GM19438 (cell line): ENCODE results near the gene RPS6KA5.
"Not testable (repeated sequence)": the region's sequence is repeated elsewhere in the genome, so short reads cannot be mapped to it uniquely, and the experiment has no call there.

Experiments used
- ATAC-seq: cut with Tn5 transposase; IDR thresholded peaks from one replicate; pipeline ENCODE4 v1.9.1; 2021; ENCODE audit warnings: low read depth; ENCODE audit not compliant: unreplicated experiment

The RPS6KA5 gene

GRCh38 chr14:90890322-90891020, 170.0 kb downstream of the RPS6KA5 start:
- no peak for ATAC-seq

DNA sequence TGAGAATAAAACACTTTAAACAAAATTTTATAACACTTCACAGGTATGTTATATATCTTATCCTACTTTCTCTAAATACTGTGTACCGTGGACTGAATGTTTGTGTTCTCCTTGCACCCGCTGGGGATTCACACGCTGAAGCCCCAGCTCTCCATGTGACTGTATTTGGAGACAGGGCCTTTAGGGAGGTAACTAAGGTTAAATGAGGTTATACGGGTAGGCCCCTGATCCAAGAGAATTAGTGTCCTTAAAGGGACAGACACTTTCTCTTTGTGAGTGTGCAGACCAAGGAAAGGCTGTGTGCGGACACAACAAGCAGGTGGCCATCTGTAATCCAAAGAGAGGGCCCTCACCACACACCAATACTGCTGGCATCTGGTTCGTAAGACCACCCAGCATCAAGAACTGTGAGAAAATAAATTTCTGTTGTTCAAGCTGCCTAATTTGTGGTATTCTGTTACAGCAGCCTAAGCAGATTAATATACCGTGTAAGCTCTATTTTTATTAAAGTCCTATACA, 174.1 kb downstream of the RPS6KA5 start:
- ATAC-seq = no peak

DNA sequence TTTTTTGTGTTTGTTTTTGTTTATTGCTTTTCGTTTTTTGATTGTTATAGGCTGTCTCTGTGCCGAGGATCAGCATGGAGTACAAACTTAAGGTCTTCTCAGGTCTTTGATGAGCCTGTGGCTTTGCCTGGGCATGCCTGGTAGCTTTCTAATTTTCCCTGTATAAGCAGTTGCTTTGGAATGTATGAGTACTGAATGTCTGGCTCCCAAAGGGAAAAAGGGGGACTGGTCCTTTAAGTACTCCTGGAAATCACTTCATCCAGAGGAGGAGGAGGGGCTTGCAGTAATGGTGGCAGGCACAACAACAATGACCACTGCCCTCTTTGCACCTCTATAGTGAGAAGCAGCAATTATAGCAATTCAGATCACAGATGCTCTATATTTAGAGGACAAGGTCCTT, 176.7 kb downstream of the RPS6KA5 start:
- ATAC-seq = no peak

DNA sequence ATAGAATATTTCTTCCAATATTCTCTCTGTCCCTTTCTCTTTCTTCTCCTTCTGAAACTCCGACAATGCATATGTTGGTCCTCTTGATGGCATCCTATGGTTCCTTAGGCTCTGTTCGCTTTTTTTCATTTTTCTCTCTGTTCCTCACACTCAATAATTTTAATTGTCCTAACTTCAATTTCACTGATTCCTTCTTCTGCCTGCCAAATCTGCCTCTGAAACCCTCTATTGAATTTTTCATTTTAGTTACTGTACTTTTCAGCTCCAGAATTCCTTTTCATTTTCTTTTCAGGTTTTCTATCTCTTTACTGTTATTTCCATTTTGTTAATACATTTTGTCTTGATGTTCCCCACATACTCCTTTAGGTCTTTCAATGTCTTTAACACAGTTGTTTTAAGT, 177.2 kb downstream of the RPS6KA5 start:
- ATAC-seq = no peak

- ATAC-seq = no peak
These were observed 180.2 kb downstream of the RPS6KA5 start for GRCh38 chr14:90880282-90880681.

GRCh38 chr14:90874599-90874998, 185.8 kb downstream of the RPS6KA5 start:
- no peak for ATAC-seq

GRCh38 chr14:90871605-90872233, 188.7 kb downstream of the RPS6KA5 start:
- no peak for ATAC-seq

DNA sequence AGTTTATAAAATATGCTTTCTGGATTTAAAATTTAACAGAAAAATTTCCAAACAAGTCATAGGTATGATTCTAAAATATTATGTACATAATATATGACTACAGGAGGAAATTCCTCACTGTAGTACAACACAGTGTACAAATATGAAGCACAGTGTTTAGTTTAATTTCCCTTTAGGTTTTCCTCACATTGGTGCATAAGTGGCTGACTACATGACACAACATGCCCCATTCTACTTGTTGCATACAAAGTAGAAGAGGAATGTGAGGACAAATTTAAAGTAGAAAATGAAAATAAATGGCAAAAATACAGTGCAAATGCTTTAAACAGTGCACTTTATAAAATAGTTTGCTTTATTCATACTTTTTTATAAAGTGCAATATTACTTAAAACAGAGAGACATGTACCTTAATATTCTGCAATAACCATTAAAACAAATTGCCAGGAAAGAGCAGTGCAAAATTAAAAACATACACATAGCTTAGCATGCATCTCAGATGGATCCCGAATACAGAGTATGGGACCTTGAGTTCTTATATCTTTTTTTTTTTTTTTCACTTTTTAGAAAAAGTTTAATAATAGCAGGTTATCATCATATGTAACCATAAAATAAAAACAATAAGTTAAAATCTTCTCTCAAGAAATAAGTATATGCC, 189.4 kb downstream of the RPS6KA5 start:
- ATAC-seq = no peak

DNA sequence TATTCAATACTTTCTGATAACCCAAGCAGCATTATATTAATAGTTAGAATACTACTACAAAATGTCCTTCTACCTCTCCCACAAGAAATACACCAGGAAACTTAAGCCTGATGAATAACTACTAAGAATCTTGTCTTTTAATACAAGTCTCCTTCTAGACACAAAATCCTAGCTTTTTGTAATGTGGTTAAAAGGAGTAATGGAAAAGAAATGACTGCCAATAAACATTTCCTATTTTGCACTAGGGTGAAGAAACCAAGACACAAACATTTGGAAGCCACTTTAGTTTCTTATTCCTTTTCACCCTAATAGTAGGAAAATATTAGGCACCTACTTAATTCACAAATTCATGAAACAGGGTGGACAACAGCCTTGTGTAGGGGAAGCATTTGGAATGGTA, 192.9 kb downstream of the RPS6KA5 start:
- ATAC-seq = no peak

GRCh38 chr14:90866833-90867232, 193.6 kb downstream of the RPS6KA5 start:
- no peak for ATAC-seq

- no peak for ATAC-seq
These were observed 195.7 kb downstream of the RPS6KA5 start for GRCh38 chr14:90864741-90865140.

- no peak for ATAC-seq
These were observed 201.9 kb downstream of the RPS6KA5 start for GRCh38 chr14:90858511-90858910.

DNA sequence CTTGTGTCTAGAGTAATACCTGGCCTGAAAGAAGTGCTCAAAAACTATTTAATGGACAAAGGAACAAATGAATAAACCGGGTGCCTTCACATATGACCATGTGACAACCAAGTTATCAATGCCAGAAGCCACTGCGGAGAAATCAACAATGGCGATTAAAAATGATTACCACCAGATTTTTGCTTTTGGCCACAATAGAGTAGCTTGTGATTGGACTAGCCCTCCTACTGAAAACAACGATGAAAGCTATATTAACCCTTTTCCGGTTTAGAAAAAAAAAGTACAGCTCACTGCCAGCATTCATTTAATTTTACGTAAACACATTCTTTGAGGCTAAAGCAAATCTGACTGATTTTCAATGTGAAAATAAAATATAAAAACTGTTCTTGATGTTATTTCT, 202.6 kb downstream of the RPS6KA5 start:
- ATAC-seq = no peak

DNA sequence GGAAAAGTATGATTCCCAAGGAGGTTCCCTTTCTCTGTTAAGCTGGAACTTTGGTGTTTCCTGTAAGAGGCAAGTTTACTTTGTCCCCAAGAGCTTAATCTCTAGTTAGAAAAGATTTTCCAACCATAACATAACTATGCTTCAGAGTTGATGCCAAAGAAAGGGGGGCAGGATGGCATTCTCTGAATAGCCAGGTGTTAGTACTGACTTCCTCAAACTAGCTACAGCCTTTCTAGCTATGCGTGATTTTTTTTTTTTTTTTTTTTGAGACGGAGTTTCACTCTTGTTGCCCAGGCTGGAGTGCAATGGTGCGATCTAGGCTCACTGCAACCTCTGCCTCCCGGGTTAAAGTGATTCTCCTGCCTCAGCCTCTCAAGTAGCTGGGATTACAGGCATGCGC, 204.3 kb downstream of the RPS6KA5 start:
- not testable (repeated sequence) for ATAC-seq

DNA sequence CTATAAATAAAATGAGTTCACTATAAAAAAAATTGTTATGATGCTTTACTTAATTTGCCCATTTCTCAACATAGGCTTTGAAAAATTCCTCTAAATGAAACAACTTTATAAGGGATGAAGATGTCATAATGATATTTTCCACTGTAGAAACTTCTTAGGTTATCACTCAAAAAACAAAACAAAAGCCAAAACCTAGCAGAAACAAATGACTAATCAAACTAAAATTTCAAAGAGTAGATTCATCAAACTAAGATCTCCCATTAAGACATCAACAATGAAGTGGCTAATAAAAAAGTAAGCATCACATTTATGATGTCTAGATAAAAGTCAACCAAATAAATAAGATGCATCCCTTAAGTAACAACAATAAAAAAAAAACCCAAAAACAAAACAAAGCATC, 207.3 kb downstream of the RPS6KA5 start:
- no peak for ATAC-seq

DNA sequence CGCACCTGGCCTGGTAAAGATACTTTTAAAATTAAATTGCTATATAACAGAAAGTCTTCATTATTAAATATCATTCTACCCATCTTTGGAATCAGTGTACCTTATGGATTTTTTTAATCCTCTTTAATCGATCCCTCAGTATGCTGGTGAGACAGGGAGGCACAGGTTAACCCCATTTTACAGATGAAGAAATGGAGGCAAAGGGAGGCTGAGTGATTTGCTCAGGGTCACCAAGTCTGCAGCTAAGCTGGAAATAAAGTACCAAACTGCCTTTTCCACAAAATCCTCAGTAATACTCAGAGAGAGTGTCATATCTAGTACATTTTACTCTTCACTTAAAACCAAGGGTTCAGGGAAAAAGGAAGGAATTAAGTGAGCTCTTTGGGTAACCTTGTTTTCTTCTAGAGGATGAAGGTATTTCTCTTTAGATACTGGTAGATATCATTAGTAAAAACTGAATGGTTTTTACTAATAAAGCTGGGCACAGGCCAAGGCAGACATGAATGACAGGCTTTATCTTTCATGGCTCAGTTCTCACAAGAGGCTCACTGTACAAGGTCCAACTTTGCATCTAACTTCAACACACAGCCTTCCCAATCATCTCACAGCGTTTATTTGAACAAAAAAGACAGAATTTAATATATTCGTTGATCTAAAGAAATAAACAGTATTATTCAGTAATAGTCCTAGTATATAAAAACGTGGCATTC, 209.0 kb downstream of the RPS6KA5 start:
- no peak for ATAC-seq

DNA sequence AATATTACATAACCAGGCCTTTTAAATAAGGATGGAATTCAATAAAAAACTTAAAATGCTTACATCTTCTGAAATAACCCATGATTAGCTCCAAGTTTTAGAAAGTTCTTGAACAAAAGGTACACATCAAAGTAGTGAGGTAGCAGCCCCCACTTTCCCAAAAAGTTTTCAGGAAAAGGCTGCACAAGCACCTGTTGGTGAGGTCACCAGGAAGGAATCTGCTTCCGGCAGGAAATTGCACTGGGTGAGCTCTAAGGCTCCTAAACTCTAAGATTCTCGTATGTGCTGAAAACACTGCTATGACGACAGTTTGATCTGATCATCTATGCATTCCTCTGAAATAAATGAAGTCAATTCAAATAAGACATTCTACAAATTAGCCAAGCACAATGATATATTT, 210.0 kb downstream of the RPS6KA5 start:
- no peak for ATAC-seq

GRCh38 chr14:90849787-90850444, 210.5 kb downstream of the RPS6KA5 start:
- ATAC-seq = no peak

- ATAC-seq = no peak
These were observed 211.3 kb downstream of the RPS6KA5 start for GRCh38 chr14:90848944-90849731.

DNA sequence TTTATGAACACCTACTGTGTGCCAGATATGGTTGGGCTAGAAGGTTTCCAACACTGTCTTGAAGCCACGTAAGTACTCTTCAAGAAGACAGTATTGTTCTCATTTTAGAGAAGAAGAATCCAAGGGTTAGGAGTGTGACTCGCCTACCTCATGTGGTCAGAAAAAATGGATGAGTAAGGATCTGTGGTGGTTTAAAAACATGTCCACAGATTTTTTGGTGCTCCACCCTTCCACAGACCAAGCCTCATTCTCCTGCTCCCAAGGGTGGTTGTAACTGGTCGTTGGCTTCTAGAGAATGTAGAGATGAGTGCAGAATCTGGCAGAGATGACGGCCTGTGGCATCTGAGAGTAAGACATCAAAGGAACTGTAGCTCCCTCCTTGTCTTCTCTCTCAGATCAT, 213.9 kb downstream of the RPS6KA5 start:
- no peak for ATAC-seq
